OCI-LY1 (cell line): Measurements from ENCODE around the gene PLK2.

Source experiments
- CTCF ChIP-seq: fragments of 200-600 bp; sonication (generic), shearing (Covaris generic); IDR thresholded peaks from 2 replicates; pipeline ENCODE4 v1.5.1; 2017; ENCODE audit warnings: mild to moderate bottlenecking, antibody characterized with exemption, low read length, moderate library complexity, mixed read lengths
- EZH2 ChIP-seq: fragments of 200-600 bp; sonication (generic), shearing (Covaris generic); IDR thresholded peaks from 2 replicates; pipeline ENCODE4 v1.8.0; 2017; ENCODE audit warnings: borderline replicate concordance, mixed run types, mild to moderate bottlenecking, antibody characterized with exemption, low read length, moderate library complexity, mixed read lengths

GRCh38 chr5:58453306-58453705 lies 6.6 kb downstream of the PLK2 start:
- TF ChIP-seq CTCF (no peak), EZH2 (no peak)
